ENCODE results near the gene CPZ.

CPZ gene

GRCh38 chr4:8581094-8581861 is 11.3 kb upstream of the CPZ start:
- peak; percentile 4 for DNase-seq

GRCh38 chr4:8582016-8582415 is 10.5 kb upstream of the CPZ start:
- DNase-seq = peak; percentile 6

GRCh38 chr4:8582436-8582835 is 10.1 kb upstream of the CPZ start:
- DNase-seq = peak; percentile 4

GRCh38 chr4:8582941-8583654 is 9.5 kb upstream of the CPZ start:
- peak; percentile 3 for DNase-seq

- DNase-seq = no peak
Observed at GRCh38 chr4:8583655-8584025, 8.9 kb upstream of the CPZ start.

GRCh38 chr4:8585186-8585585 is 7.4 kb upstream of the CPZ start:
- no peak for DNase-seq

- DNase-seq = no peak
Observed at GRCh38 chr4:8585721-8586212, 6.8 kb upstream of the CPZ start.

GRCh38 chr4:8586246-8586645 is 6.3 kb upstream of the CPZ start:
- no peak for DNase-seq

- peak; percentile 95 for DNase-seq
Observed at GRCh38 chr4:8586671-8587468, 5.7 kb upstream of the CPZ start.

GRCh38 chr4:8587469-8588195 is 4.9 kb upstream of the CPZ start:
- peak; percentile 21 for DNase-seq

- peak; percentile 2 for DNase-seq
Observed at GRCh38 chr4:8588196-8588470, 4.4 kb upstream of the CPZ start.

- peak; percentile 23 for DNase-seq
Observed at GRCh38 chr4:8589336-8589735, 3.2 kb upstream of the CPZ start.

- DNase-seq = peak; percentile 35
Observed at GRCh38 chr4:8589823-8590545, 2.6 kb upstream of the CPZ start.

GRCh38 chr4:8590546-8590880 is 2.1 kb upstream of the CPZ start:
- DNase-seq = no peak

- DNase-seq = peak; percentile 21
Observed at GRCh38 chr4:8591114-8591513, 1.5 kb upstream of the CPZ start.

GRCh38 chr4:8591626-8592365 is 769 bp upstream of the CPZ start:
- peak; percentile 46 for DNase-seq

- DNase-seq = peak; percentile 32
Observed at GRCh38 chr4:8593264-8594096, 915 bp downstream of the CPZ start.

GRCh38 chr4:8594097-8595038 is 1.8 kb downstream of the CPZ start:
- DNase-seq = peak; percentile 98

- DNase-seq = no peak
Observed at GRCh38 chr4:8595237-8596087, 2.9 kb downstream of the CPZ start.

All from 8988T (cell line).